Renal pelvis (tissue), 12 donors: Measurements from ENCODE around the gene APEX2. TPM values are rescaled to one million over a fixed set of nuclear protein-coding genes. Genes with fewer than 3 reads are reported as not detected.
"Not testable (repeated sequence)": the region's sequence is repeated elsewhere in the genome, so short reads cannot be mapped to it uniquely, and the experiment has no call there.

Experiments used
- DNase-seq: peaks from one replicate; pipeline ENCODE4 v3.0.0-alpha.2; 2013
- long read RNA-seq, 16 experiments: transcript quantifications; one replicate each; lab custom pipeline, GENCODE V29; 2026
- polyA plus RNA-seq, 3 donors: library from polyadenylated mRNA; unstranded; fragments of 120-200 nt; gene quantifications; one replicate each; pipeline ENCODE4 v1.2.1, GENCODE V29; 2013; ENCODE audit not compliant: insufficient read length in 3 of 3

The APEX2 gene
- 10 to 100 TPM; 16.0 to 18.4 (median 18.4) TPM for polyA plus RNA-seq
- long read RNA-seq, donor 1, transcript APEX2-201 (6 exons, 3,245 nt): major isoform, 7 of 7 reads
- long read RNA-seq, donor 1, partial matches to known transcripts: 0 of 7 reads
- long read RNA-seq, donor 1, other reads (novel, unspliced or antisense): 0 of 7 reads
- long read RNA-seq, donor 2, transcript APEX2-201 (6 exons, 3,245 nt): major isoform, 17 of 25 reads
- long read RNA-seq, donor 2, partial matches to known transcripts: 8 of 25 reads
- long read RNA-seq, donor 2, other reads (novel, unspliced or antisense): 0 of 25 reads
- long read RNA-seq, donor 3, partial matches to known transcripts: 0 of 4 reads
- long read RNA-seq, donor 3, other reads (novel, unspliced or antisense): 0 of 4 reads
- long read RNA-seq, donor 4, transcript APEX2-201 (6 exons, 3,245 nt): major isoform, 8 of 8 reads
- long read RNA-seq, donor 4, partial matches to known transcripts: 0 of 8 reads
- long read RNA-seq, donor 4, other reads (novel, unspliced or antisense): 0 of 8 reads
- long read RNA-seq, donor 5, partial matches to known transcripts: 0 of 4 reads
- long read RNA-seq, donor 5, other reads (novel, unspliced or antisense): 0 of 4 reads
- long read RNA-seq, donor 6, transcript APEX2-201 (6 exons, 3,245 nt): major isoform, 7 of 7 reads
- long read RNA-seq, donor 6, partial matches to known transcripts: 0 of 7 reads
- long read RNA-seq, donor 6, other reads (novel, unspliced or antisense): 0 of 7 reads
- long read RNA-seq, donor 7, transcript APEX2-201 (6 exons, 3,245 nt): major isoform, 10 of 10 reads
- long read RNA-seq, donor 7, partial matches to known transcripts: 0 of 10 reads
- long read RNA-seq, donor 7, other reads (novel, unspliced or antisense): 0 of 10 reads
- long read RNA-seq, donor 8, partial matches to known transcripts: 0 of 4 reads
- long read RNA-seq, donor 8, other reads (novel, unspliced or antisense): 0 of 4 reads
- long read RNA-seq, donor 9, transcript APEX2-201 (6 exons, 3,245 nt): major isoform, 11 of 11 reads
- long read RNA-seq, donor 9, partial matches to known transcripts: 0 of 11 reads
- long read RNA-seq, donor 9, other reads (novel, unspliced or antisense): 0 of 11 reads
- long read RNA-seq, donor 10, partial matches to known transcripts: 0 of 4 reads
- long read RNA-seq, donor 10, other reads (novel, unspliced or antisense): 0 of 4 reads
- long read RNA-seq, donor 11, transcript APEX2-201 (6 exons, 3,245 nt): major isoform, 5 of 14 reads
- long read RNA-seq, donor 11, partial matches to known transcripts: 9 of 14 reads
- long read RNA-seq, donor 11, other reads (novel, unspliced or antisense): 0 of 14 reads
- long read RNA-seq, donor 12, transcript APEX2-201 (6 exons, 3,245 nt): major isoform, 20 of 25 reads
- long read RNA-seq, donor 12, partial matches to known transcripts: 5 of 25 reads
- long read RNA-seq, donor 12, other reads (novel, unspliced or antisense): 0 of 25 reads
- long read RNA-seq, donor 13, partial matches to known transcripts: 0 of 2 reads
- long read RNA-seq, donor 13, other reads (novel, unspliced or antisense): 0 of 2 reads
- long read RNA-seq, donor 14, transcript APEX2-201 (6 exons, 3,245 nt): major isoform, 9 of 9 reads
- long read RNA-seq, donor 14, partial matches to known transcripts: 0 of 9 reads
- long read RNA-seq, donor 14, other reads (novel, unspliced or antisense): 0 of 9 reads
- long read RNA-seq, donor 15, transcript APEX2-201 (6 exons, 3,245 nt): major isoform, 10 of 10 reads
- long read RNA-seq, donor 15, partial matches to known transcripts: 0 of 10 reads
- long read RNA-seq, donor 15, other reads (novel, unspliced or antisense): 0 of 10 reads
- long read RNA-seq, donor 16, transcript APEX2-201 (6 exons, 3,245 nt): major isoform, 8 of 8 reads
- long read RNA-seq, donor 16, partial matches to known transcripts: 0 of 8 reads
- long read RNA-seq, donor 16, other reads (novel, unspliced or antisense): 0 of 8 reads

DNA sequence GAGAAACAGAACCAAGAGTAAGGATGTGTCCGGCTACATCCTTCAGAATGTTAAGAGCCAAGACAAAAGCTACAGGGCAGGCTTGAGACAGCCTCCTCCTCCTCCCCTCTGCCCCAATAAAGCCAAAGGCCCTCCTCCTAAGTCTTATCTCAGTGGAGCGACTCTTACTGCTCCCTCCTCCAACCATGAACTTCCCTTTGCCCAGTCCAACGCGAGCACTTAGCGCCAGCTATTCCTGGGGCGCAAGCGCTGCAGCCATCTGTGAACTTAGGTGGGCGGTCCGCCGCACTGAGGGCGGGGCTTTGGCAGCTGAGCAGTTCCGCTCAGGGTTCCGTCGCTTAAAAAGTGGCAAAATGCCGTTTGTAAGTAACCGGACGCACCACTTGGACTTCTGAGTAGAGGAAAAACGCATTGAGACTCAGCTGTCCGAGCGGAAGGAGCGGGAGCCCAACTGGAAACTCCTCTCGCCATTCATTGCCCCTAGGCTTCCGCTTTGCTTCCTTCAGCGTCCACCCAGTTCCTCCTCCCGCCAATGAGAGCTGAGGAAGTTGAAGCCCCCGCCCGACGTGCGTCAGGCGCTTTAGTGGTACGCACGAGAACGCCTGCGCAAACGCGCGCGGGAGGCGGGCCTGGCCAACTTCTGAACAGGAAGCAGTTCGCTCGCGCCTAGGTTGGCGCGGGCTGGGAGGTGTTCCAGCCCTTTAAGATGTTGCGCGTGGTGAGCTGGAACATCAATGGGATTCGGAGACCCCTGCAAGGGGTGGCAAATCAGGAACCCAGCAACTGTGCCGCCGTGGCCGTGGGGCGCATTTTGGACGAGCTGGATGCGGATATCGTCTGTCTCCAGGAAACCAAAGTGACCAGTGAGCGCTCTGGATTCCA, at the start of gene APEX2:
Gene APEX2 (plus strand): TSS at position 647 of the 882 bp plus-strand sequence. CDS start 60 bp downstream, at position 707.
- peak; percentile 89 for DNase-seq

- DNase-seq: no peak
Observed at GRCh38 chrX:54950730-54951375, 49.3 kb upstream of the APEX2 start.

DNA sequence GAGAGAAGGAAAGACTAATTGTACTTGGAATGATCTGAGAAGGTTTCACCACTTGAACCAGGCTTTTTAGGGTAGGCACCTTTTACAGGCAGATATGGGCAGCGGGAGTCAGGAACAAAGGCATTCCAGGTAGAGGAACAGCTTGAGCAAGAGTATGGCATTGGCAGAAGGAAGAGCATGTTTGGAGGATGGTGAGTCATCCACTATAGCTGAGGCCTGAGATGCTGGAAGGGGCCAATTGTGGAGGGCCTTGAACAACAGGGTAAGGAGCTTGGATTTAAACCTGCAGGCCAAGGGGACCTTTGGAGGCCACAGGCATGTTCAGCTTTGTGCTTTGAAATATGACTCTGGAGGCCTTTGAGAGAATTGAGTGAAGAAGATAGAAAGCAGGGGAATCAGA, 38.4 kb upstream of the APEX2 start:
- no peak for DNase-seq

GRCh38 chrX:54964766-54965497, 35.2 kb upstream of the APEX2 start:
- DNase-seq: no peak

GRCh38 chrX:54977387-54977786, 22.8 kb upstream of the APEX2 start:
- no peak for DNase-seq

GRCh38 chrX:54978448-54978847, 21.7 kb upstream of the APEX2 start:
- DNase-seq: no peak

- DNase-seq: no peak
Observed at GRCh38 chrX:54979432-54979831, 20.7 kb upstream of the APEX2 start.

DNA sequence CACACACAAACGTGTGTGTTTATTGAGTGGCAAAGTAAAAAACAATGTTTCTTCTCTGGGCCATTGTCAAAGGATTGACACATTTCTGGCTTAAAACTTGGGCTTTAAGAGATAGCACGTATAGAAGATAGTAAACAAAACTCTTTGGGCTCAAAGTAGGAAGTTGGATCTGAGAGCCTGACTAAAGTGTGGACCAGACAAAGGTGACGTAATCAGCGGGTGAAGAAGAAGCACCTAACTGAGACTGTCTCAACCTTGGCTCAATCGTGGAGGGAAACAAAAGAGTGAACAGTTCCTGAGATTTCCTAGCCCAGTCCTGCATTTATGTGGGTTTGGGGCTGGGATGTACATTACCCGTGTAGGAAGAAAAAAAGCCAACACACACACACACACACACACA, 19.8 kb upstream of the APEX2 start:
- DNase-seq: no peak

GRCh38 chrX:54983306-54983705, 16.9 kb upstream of the APEX2 start:
- DNase-seq: not testable (repeated sequence)

GRCh38 chrX:54991706-54992105, 8.5 kb upstream of the APEX2 start:
- DNase-seq: no peak

GRCh38 chrX:54992911-54993622, 7.1 kb upstream of the APEX2 start:
- DNase-seq: no peak

DNA sequence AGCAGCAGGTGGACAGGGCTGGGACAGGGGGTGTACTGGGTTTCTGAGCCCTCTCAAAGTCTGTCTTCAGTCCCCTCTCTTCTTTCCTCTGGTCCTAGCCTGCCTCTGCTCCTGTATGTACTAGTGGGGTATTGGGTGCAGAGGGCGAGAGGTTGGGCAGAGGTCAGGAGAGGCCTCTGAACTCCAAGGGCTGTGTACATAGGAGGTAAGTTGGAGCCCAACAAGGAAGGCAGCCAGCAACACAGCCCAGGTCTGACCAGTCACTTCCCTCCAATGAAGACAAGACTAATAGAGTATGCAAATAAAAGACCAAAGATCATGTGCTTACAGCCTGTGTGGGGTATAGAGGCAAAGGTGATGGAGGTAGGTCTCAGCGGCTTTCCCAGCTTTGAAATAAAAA, 6.1 kb upstream of the APEX2 start, which contains the start of gene PFKFB1:
Gene PFKFB1 (minus strand): TSS at position 90 of the 400 bp plus-strand sequence. CDS start 181 bp downstream, outside the sequence.
- no peak for DNase-seq

GRCh38 chrX:54994668-54995351, 5.4 kb upstream of the APEX2 start:
- DNase-seq: no peak

DNA sequence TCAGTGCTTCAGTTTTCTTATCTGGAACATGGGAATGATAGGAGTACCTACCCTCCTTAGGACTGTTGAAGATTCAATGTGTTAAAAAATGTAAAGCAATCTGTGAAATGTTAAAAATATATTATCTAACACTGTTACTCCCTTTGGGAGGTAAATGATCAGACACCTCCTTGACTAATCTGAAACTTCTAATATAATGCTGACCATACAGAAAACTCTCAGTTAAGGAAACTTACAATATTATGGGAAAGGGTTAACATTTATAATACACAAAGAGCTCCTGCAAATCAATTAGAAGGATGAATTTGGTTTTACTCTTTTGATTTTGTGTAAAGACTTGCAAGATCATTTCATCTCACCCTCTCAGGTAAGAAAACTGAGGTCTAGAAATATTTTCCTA, 4.5 kb upstream of the APEX2 start:
- DNase-seq: no peak

DNA sequence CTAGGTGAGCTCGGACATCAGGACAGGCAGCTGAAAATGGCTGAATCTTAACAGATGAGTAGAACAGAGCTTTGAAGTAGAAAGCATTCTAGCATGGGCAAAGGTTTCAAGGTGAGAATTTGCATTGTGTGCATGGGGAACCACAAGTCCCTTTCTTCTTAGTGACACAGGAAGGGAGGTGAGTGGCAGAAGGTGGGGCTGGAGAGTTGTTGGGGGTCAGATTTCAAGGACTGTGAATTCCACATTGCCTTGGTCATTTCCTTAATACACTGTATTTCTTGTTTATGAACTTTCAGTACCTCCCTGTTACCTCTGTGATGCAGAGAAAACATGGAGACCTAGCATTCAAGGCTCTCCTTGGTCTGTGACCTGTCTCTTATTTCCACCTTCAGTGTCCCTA, 4.1 kb downstream of the APEX2 start:
- no peak for DNase-seq

- DNase-seq: no peak
Observed at GRCh38 chrX:55005256-55005655, 5.1 kb downstream of the APEX2 start.
